Measurements from ENCODE around the gene MXD3. TPM values are rescaled to one million over a fixed set of nuclear protein-coding genes. Genes with fewer than 3 reads are reported as not detected.

Gene MXD3
- total and polyA plus RNA-seq, 2 of the 4 experiments (the other 2 are of a cell fraction) = 7.3 to 12.9 TPM

GRCh38 chr5:177327539-177328522 is 16.1 kb upstream of the MXD3 start:
- intact Hi-C loops (cut with micrococcal nuclease) (no loop called here), dilution Hi-C loops (cut with HindIII; ENCODE audit: low sequenced_read_pairs, unreplicated experiment) (no loop called here), in situ Hi-C loops (cut with MboI; ENCODE audit: low sequenced_read_pairs) (no loop called here)
- H3K4me1 ChIP-seq (ENCODE audit: control insufficient read depth, insufficient read depth, low read length) = peaks cover 2% of the 10 kb centered on the region; the same call in 1 of the 2 replicates
- no peak overlapping the region for H3K4ac ChIP-seq (ENCODE audit: low read depth, low read length)
- peak overlapping the region; percentile 89 for H2AK9ac ChIP-seq (replicated peaks; ENCODE audit: low read depth, low read length, poor library complexity)
- ATAC-seq (ENCODE audit: low read depth) (peak; percentile 38; the same call in 1 of the 2 replicates), DNase-seq (peak; percentile 33)
- H3K9me1 ChIP-seq (ENCODE audit: insufficient read depth, low read length) = peaks cover 2% of the 10 kb centered on the region; the same call in 1 of the 2 replicates
- no peak overlapping the region for H4K8ac ChIP-seq (ENCODE audit: low read depth in 2 of 2, low read length in 2 of 2)
- H2AFZ ChIP-seq (replicated peaks; ENCODE audit: low read length, poor library complexity) = peak overlapping the region; percentile 56
- H3K9ac ChIP-seq (ENCODE audit: low read depth, low read length) = no peak overlapping the region
- H2BK20ac ChIP-seq (ENCODE audit: low read depth, low read length) = no peak overlapping the region
- CTCF ChIA-PET = interaction anchor here (0.6 to 1.1 kb wide), 2 partner anchors 10 to 27 kb away, joined by 5 read pairs; no protein-coding TSS in a partner anchor
- no peak overlapping the region for H3K27ac ChIP-seq (ENCODE audit: insufficient read depth, low read length)
- no peak overlapping the region for H3K4me3 ChIP-seq (ENCODE audit: insufficient read depth, low read depth, low read length)
- no peak overlapping the region for H2BK5ac ChIP-seq (ENCODE audit: low read depth, low read length, poor library complexity, severe bottlenecking)
- no peak overlapping the region for H3K18ac ChIP-seq (ENCODE audit: low read depth, low read length)
- H3K23ac ChIP-seq (ENCODE audit: low read depth, low read length) = no peak overlapping the region
- no peak for TF ChIP-seq MAZ (IDR thresholded peaks at IDR 0.05; ENCODE audit: borderline replicate concordance, low read depth, low read length)
- no peak for TF ChIP-seq POLR2A (IDR thresholded peaks at IDR 0.05; ENCODE audit: low read depth, low read length)
- TF ChIP-seq CEBPB (IDR thresholded peaks at IDR 0.05; ENCODE audit: low read depth, low read length) = no peak
- no peak for TF ChIP-seq MXI1 (IDR thresholded peaks at IDR 0.05; ENCODE audit: borderline replicate concordance, low read depth, low read length)
- no peak for TF ChIP-seq MAFK (IDR thresholded peaks at IDR 0.05; ENCODE audit: low read depth, low read length)
- no peak for TF ChIP-seq ELK1 (IDR thresholded peaks at IDR 0.05; ENCODE audit: borderline replicate concordance, low read depth, low read length)
- TF ChIP-seq NFE2L2 (IDR thresholded peaks at IDR 0.05; ENCODE audit: low read depth, low read length) = no peak
- BruUV-seq (replicated peaks) = no TSS peak
- H3K14ac ChIP-seq (replicated peaks; ENCODE audit: low read depth, low read length) = no peak overlapping the region
- POLR2A ChIA-PET (ENCODE audit: unreplicated experiment) = no interaction called here
- H3K79me1 ChIP-seq (ENCODE audit: low read depth in 1 of 2, low read length in 2 of 2) = peaks cover 5 to 27% of the 10 kb centered on the region in 2 experiments; a peak in 3 of 4 replicates
- H2BK15ac ChIP-seq (ENCODE audit: low read depth, low read length) = no peak overlapping the region
- H4K20me1 ChIP-seq (ENCODE audit: insufficient read depth, low read length) = peaks cover 5% of the 10 kb centered on the region
- no peak overlapping the region for H4K5ac ChIP-seq (ENCODE audit: low read depth, low read length)
- H2BK120ac ChIP-seq (ENCODE audit: low read depth, low read length) = no peak overlapping the region
- peaks cover 31% of the 10 kb centered on the region for H3K36me3 ChIP-seq (ENCODE audit: control insufficient read depth, insufficient read depth, low read length)
- no peak overlapping the region for H2AK5ac ChIP-seq (ENCODE audit: low read depth, low read length)
- no peak overlapping the region for H3K4me2 ChIP-seq (ENCODE audit: low read depth, low read length)
- no peak overlapping the region for H4K91ac ChIP-seq (ENCODE audit: insufficient read depth, low read depth, low read length)
- H3K9me3 ChIP-seq (ENCODE audit: control insufficient read depth, insufficient read depth, low read length) = no peaks in the 10 kb centered on the region
- H3K56ac ChIP-seq (ENCODE audit: extremely low read depth, insufficient read depth, low read length) = no peak overlapping the region
- no peaks in the 10 kb centered on the region for H3K27me3 ChIP-seq (ENCODE audit: control insufficient read depth, insufficient read depth, low read length)
- WGBS, 2 experiments (ENCODE audit: extremely low coverage in 2 of 2, insufficient read length in 1 of 2) = 80% methylated on average over 10 of the region's 28 CpGs; no CpG with 5 or more reads in 1 of the 2 experiments
